GM12878 (cell line): ENCODE data around the gene WDR89. TPM values are rescaled to one million over a fixed set of nuclear protein-coding genes. Genes with fewer than 3 reads are reported as not detected.

Experiments used
- MYB ChIP-seq: fragments of 150-350 bp; IDR thresholded peaks from 2 replicates; pipeline ENCODE4 v1.6.1; 2014; ENCODE audit warnings: mild to moderate bottlenecking, low read depth, low read length, borderline replicate concordance
- SIX5 ChIP-seq: IDR thresholded peaks from 2 replicates; pipeline ENCODE4 v1.6.1; 2011; ENCODE audit warnings: mild to moderate bottlenecking, low read depth, low read length, moderate library complexity; ENCODE audit not compliant: severe bottlenecking
- SUZ12 ChIP-seq: fragments of 200-600 bp; sonication (generic); IDR thresholded peaks from one replicate; pipeline ENCODE4 v1.6.1; 2018; ENCODE audit warnings: antibody characterized with exemption, mild to moderate bottlenecking; ENCODE audit not compliant: unreplicated experiment
- TAF1 ChIP-seq: IDR thresholded peaks from 2 replicates; pipeline ENCODE4 v1.6.1; 2011; ENCODE audit warnings: mild to moderate bottlenecking, low read depth, low read length, borderline replicate concordance
- TARDBP ChIP-seq: IDR thresholded peaks from 2 replicates; pipeline ENCODE4 v1.6.1; 2016; ENCODE audit warnings: borderline replicate concordance
- polyA plus RNA-seq, 11 experiments: library from polyadenylated mRNA; depleted of rRNA in 4 of 11; unstranded in 6 of 11; stranded (reverse) in 5 of 11; fragments of >200 nt; fragmentation: Nextera tagmentation in 4 of 11; fragmentation: Illumina TruSeq in 1 of 11; extraction: Ambion mirVana in 4 of 11; extraction: Trizol in 1 of 11; gene quantifications; 1 replicate in 1 of 11; 2 replicates in 10 of 11; pipeline versions ENCODE4 v1.2.1 to v1.2.3, GENCODE V29; 2011 to 2016; ENCODE audit warnings: inconsistent platforms in 2 of 11, missing spikeins in 2 of 11, low read depth in 1 of 11
- total RNA-seq, 4 experiments: library from RNA; depleted of rRNA in 3 of 4; stranded (reverse); fragments of >200 nt in 3 of 4; fragmentation: Illumina TruSeq in 1 of 4; extraction: Trizol in 1 of 4; gene quantifications; 2 replicates each; pipeline versions ENCODE4 v1.2.1 to v1.2.3, GENCODE V29; 2013 to 2021
- TF ChIP-seq, protein P1 (sequence below): fragments of 450-650 bp; IDR thresholded peaks from 2 replicates; pipeline ENCODE4 v1.6.1; 2017; ENCODE audit warnings: mild to moderate bottlenecking, moderate library complexity
- TF ChIP-seq, protein P2 (sequence below): IDR thresholded peaks from 2 replicates; pipeline ENCODE4 v1.6.1; 2011; ENCODE audit warnings: mild to moderate bottlenecking, low read depth, low read length, moderate library complexity; ENCODE audit not compliant: insufficient replicate concordance
- TF ChIP-seq, protein P3 (sequence below): fragments of 450-650 bp; formaldehyde crosslinking; IDR thresholded peaks from 2 replicates; pipeline ENCODE4 v1.5.0; 2022; ENCODE audit warnings: mild to moderate bottlenecking, missing genetic modification characterization

The WDR89 gene
- total and polyA plus RNA-seq, 10 of the 15 experiments (the other 5 are each of a cell fraction or from before 2014, with no cell fraction given): 11.8 to 25.7 (median 17.5) TPM

DNA sequence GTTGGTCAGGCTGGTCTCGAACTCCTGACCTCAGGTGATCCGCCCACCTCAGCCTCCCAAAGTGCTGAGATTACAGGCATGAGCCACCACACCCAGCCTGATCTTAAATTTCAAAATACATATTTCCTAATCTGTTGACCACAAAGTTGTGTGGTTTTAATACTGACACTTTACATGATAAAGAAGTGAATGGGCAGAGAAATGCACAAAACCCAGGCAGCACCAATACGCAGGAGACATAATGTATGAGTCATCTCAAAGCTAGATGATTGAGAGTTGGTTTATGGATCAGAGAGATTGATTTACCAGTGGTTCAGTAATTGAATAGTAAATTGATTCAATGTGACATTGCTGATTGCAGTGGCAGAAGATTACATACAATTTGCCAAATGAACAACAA, 79.3 kb downstream of the WDR89 start (continued):
- TF ChIP-seq, protein P1, sequence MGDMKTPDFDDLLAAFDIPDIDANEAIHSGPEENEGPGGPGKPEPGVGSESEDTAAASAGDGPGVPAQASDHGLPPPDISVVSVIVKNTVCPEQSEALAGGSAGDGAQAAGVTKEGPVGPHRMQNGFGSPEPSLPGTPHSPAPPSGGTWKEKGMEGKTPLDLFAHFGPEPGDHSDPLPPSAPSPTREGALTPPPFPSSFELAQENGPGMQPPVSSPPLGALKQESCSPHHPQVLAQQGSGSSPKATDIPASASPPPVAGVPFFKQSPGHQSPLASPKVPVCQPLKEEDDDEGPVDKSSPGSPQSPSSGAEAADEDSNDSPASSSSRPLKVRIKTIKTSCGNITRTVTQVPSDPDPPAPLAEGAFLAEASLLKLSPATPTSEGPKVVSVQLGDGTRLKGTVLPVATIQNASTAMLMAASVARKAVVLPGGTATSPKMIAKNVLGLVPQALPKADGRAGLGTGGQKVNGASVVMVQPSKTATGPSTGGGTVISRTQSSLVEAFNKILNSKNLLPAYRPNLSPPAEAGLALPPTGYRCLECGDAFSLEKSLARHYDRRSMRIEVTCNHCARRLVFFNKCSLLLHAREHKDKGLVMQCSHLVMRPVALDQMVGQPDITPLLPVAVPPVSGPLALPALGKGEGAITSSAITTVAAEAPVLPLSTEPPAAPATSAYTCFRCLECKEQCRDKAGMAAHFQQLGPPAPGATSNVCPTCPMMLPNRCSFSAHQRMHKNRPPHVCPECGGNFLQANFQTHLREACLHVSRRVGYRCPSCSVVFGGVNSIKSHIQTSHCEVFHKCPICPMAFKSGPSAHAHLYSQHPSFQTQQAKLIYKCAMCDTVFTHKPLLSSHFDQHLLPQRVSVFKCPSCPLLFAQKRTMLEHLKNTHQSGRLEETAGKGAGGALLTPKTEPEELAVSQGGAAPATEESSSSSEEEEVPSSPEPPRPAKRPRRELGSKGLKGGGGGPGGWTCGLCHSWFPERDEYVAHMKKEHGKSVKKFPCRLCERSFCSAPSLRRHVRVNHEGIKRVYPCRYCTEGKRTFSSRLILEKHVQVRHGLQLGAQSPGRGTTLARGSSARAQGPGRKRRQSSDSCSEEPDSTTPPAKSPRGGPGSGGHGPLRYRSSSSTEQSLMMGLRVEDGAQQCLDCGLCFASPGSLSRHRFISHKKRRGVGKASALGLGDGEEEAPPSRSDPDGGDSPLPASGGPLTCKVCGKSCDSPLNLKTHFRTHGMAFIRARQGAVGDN: no peak
- TF ChIP-seq TARDBP (no peak), TAF1 (no peak), SIX5 (no peak), MYB (no peak), SUZ12 (no peak)
- TF ChIP-seq, protein P2, sequence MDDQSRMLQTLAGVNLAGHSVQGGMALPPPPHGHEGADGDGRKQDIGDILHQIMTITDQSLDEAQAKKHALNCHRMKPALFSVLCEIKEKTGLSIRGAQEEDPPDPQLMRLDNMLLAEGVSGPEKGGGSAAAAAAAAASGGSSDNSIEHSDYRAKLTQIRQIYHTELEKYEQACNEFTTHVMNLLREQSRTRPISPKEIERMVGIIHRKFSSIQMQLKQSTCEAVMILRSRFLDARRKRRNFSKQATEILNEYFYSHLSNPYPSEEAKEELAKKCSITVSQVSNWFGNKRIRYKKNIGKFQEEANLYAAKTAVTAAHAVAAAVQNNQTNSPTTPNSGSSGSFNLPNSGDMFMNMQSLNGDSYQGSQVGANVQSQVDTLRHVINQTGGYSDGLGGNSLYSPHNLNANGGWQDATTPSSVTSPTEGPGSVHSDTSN: no peak
- TF ChIP-seq, protein P3, sequence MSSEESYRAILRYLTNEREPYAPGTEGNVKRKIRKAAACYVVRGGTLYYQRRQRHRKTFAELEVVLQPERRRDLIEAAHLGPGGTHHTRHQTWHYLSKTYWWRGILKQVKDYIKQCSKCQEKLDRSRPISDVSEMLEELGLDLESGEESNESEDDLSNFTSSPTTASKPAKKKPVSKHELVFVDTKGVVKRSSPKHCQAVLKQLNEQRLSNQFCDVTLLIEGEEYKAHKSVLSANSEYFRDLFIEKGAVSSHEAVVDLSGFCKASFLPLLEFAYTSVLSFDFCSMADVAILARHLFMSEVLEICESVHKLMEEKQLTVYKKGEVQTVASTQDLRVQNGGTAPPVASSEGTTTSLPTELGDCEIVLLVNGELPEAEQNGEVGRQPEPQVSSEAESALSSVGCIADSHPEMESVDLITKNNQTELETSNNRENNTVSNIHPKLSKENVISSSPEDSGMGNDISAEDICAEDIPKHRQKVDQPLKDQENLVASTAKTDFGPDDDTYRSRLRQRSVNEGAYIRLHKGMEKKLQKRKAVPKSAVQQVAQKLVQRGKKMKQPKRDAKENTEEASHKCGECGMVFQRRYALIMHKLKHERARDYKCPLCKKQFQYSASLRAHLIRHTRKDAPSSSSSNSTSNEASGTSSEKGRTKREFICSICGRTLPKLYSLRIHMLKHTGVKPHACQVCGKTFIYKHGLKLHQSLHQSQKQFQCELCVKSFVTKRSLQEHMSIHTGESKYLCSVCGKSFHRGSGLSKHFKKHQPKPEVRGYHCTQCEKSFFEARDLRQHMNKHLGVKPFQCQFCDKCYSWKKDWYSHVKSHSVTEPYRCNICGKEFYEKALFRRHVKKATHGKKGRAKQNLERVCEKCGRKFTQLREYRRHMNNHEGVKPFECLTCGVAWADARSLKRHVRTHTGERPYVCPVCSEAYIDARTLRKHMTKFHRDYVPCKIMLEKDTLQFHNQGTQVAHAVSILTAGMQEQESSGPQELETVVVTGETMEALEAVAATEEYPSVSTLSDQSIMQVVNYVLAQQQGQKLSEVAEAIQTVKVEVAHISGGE (CRISPR knock-in tag): no peak
